ENCODE results near the gene PIP4K2C.

PIP4K2C gene

DNA sequence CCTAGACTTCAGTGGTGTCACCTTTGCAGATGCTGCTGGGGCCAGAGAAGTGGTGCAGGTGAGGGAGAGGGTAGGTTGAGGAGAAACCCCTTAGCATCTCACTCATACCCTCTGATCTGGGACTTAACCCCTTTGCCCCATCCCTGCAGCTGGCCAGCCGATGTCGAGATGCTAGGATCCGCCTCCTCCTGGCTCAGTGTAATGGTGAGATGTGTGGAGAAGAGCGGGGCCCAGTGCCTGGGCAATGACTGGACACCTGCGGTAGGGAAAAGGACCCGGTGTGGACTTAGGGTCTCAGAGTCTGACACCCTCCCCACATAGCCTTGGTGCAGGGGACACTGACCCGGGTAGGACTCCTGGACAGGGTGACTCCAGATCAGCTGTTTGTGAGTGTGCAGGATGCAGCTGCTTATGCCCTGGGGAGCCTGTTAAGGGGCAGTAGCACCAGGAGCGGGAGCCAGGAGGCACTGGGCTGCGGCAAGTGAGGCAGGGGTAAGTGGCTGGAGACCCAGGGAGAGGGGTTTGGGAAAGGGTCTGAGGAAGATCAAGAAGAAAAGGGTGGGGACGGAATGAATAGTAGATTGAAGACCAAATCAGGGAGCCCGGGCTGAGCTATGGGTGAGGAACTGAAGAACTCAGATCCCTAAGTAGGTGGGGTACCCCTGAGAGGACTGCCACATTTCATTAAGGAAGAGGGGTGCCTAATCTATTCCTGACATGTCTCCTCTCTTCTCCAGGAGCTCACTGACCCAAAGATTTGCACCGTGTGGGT is 34.5 kb downstream of the PIP4K2C start:
- no peak for DNase-seq (ENCODE audit: low read depth in 1 of 2, low spot score in 1 of 2)

DNA sequence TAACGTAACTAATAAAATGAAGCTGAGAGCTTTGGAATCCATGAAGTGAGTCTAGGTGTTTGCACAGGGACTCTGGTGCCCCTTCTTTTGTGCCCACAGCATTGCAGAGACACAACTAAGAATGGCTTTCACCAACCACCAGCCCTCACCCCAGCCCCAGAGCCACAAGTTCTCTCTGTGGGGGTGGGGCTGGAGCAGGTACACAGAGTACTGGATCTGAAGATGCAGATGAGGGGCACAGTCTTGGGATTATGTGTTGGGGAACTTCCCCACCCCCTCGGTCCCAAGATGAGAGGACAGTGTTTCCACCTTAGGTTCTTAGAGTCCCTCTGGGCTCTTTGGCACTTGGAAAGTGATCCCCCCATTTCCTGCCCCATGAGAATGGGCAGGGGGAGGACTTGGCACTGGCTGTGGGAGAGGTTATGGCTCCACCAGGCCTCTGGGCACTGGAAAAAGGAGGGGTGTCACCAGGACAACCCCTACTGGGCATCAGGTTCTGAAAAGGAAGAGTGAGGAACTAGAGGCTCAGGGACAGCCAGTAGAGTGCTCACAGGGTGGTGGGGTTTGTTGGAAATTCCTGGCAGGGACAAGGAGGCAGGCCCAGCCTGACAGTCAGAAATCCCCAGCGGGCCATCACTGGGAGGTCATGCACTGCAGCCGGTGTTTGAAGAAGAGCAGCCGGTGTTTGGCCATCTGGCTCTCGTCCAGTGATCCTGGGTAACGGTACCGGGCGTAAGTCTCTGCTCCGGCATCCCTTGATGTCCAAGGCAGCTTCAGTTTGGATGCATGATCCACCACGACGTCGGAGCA is 35.3 kb downstream of the PIP4K2C start:
- DNase-seq (ENCODE audit: low read depth in 1 of 2, low spot score in 1 of 2) = no peak
- TF ChIP-seq JUND (IDR thresholded peaks at IDR 0.05; ENCODE audit: low read depth) = no peak
- in situ Hi-C loops (cut with HindIII; ENCODE audit: low pct_unique_long_range_greater_than_20kb, low sequenced_read_pairs) = no loop called here

More for the DNA sequence above, 34.5 kb downstream of the PIP4K2C start:
- in situ Hi-C loops (cut with HindIII; ENCODE audit: low pct_unique_long_range_greater_than_20kb, low sequenced_read_pairs) = no loop called here
- TF ChIP-seq JUND (IDR thresholded peaks at IDR 0.05; ENCODE audit: low read depth) = no peak

DNA sequence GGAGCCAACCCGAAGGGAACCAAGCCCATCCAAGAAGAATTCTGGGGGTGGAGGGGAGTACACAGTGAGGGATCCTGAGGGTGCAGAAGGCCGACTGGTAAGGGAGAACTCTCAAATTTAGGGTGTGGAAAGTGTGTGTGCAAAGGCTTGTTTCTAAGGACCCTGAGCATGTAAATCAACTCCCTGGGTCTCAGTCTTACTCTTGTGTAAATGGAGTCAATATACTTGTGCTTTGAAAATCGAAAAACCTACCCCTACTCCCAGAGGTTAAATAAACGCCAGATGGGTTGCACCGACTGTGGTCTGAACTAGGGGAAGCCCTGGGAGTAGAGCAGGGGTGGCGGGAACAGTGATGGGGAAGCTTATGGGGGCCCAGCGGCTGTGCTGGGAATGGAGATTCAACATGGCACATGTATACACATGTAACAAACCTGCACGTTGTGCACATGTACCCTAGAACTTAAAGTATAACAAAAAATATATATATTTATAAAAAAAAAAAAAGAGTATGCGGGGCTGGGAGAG is 36.0 kb downstream of the PIP4K2C start:
- TF ChIP-seq JUND (IDR thresholded peaks at IDR 0.05; ENCODE audit: low read depth) = no peak
- in situ Hi-C loops (cut with HindIII; ENCODE audit: low pct_unique_long_range_greater_than_20kb, low sequenced_read_pairs) = no loop called here
- DNase-seq (ENCODE audit: low read depth in 1 of 2, low spot score in 1 of 2) = no peak

DNA sequence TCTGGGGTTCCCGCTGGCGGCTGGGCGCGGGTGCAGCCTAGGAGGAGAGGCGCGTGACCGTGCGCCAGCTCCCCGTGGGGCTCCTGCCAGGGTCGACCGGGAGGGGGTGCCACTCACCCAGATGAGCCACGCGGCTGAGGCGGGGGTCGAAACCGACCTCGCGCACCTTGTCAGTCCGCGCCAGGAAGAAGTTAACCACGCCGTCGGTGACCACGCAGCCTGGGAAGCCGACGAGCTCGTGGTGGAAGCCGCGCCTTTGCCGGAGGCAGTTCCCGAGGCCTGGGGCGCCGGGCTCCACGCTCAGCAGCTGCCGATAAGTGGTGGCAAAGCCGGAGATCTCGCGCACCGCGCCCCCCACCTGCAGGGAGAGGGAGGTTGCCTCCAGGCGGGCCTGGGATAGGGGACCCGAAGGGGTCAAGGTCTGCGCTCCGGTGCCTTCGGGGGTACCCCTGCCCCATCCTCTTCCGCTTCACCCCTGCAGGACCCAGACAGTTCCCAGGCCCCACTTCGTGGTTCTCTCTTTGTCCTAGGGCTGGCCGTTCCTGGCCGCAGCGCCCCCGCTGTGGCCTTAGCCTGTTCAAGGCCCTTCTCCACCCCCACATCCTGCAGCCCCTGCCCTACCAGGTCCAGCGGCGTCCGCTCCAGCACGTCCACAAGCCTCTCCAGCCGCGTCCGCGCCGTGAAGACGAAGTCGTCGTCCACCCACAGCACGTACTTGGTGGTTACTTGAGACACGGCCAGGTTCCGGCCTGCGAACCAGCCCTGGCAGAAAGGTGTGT is 36.7 kb downstream of the PIP4K2C start:
- no peak for TF ChIP-seq JUND (IDR thresholded peaks at IDR 0.05; ENCODE audit: low read depth)
- no peak for DNase-seq (ENCODE audit: low read depth in 1 of 2, low spot score in 1 of 2)
- in situ Hi-C loops (cut with HindIII; ENCODE audit: low pct_unique_long_range_greater_than_20kb, low sequenced_read_pairs) = no loop called here

DNA sequence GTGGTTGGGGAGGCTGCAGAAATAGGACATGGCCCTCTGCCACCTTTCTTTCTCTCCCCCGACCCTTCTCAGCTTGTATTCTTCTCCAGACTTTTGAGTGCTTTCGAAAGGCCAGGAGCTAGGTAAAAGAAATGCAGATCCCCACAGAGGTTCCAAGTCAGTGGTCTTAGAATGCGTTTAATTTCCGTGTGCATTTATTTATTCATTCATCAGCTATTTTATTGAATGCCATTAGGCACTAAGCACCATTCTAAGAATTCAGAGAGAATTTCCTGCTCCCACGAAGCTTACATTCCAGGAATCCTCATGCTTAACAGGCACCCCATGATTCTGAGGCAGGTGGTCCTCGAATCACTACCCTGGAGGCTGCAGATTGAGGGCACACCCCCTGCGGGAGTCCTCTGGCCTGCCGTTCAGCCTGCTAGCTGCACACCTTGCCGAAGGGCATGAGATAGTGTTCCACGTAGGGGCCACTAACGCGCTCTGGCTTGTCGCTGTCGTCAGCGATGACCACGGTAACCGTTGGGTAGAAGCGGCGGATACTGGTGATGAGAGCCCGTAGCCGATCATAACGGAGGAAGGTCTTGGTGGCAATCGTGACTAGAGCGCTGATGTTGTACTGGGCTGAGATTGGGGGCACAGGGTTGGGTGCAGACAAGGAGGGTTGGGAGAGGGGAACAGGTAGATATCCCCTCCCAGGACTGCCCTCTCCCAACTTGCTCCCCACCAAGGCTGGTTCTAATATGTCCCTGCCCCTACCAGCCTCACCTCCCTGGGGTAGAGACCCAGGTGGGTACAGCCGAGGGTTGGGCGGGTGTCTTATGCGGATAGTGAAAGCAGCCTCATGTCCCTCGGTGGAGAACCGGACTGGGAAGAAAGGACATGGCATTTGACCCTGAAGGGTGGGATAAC is 37.5 kb downstream of the PIP4K2C start:
- no peak for DNase-seq (ENCODE audit: low read depth in 1 of 2, low spot score in 1 of 2)
- no peak for TF ChIP-seq JUND (IDR thresholded peaks at IDR 0.05; ENCODE audit: low read depth)
- in situ Hi-C loops (cut with HindIII; ENCODE audit: low pct_unique_long_range_greater_than_20kb, low sequenced_read_pairs) = no loop called here

DNA sequence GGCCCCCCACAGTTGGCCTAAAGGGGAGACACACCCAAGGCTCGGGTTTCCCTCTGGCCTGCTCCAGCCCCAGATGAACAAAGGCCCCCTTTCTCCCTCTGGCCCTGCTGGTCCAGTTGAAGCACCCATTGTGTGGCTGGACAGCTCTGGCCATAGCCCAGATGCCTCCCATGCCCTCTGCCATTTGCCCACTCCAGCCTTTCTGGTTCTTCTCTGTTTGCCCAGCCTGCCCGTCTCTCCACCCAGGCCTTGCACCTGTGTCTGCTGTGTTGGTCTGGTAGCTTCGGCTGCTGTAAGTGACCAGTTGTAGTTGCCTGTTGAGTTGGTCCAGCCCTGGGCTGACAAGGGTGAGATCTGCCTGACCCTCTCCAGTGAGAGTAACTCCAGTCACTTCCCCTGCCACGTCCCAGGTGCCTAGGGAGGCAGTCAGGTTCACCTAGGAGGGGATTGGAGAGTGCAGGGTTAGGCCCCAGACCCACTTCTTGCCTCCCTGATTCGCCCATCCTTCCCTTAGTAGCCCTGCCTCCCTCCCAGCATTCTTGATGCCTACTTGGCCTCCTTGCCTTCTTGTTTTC is 39.0 kb downstream of the PIP4K2C start:
- no peak for DNase-seq (ENCODE audit: low read depth in 1 of 2, low spot score in 1 of 2)
- in situ Hi-C loops (cut with HindIII; ENCODE audit: low pct_unique_long_range_greater_than_20kb, low sequenced_read_pairs) = no loop called here
- no peak for TF ChIP-seq JUND (IDR thresholded peaks at IDR 0.05; ENCODE audit: low read depth)

DNA sequence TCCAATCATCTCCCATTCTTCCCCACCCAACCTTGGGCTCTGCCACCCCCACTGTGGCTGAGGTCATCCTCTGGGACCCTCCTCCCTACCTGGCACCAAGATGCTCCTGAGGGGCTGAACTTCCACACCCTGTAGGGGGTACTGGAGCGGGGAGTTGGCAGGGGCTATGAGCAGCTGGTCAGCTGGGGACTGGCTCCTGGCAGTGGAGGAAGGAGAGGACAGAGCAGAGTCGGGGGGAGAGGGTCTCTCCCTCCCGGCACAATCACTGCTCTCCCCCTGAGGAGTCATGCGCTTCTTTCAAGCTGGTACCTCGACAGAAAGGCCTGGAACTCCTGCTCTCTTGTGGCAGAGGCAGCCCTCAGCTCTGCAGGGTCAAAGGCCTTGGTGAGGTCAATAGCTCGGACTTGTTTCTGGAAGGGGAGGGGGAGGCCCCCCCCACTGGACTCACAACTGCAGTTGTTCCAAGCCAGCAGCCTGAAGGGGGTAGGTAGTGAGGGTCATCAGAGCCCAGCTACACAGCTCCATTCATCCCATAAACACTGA is 40.0 kb downstream of the PIP4K2C start:
- TF ChIP-seq JUND (IDR thresholded peaks at IDR 0.05; ENCODE audit: low read depth) = no peak
- no peak for DNase-seq (ENCODE audit: low read depth in 1 of 2, low spot score in 1 of 2)
- in situ Hi-C loops (cut with HindIII; ENCODE audit: low pct_unique_long_range_greater_than_20kb, low sequenced_read_pairs) = no loop called here

DNA sequence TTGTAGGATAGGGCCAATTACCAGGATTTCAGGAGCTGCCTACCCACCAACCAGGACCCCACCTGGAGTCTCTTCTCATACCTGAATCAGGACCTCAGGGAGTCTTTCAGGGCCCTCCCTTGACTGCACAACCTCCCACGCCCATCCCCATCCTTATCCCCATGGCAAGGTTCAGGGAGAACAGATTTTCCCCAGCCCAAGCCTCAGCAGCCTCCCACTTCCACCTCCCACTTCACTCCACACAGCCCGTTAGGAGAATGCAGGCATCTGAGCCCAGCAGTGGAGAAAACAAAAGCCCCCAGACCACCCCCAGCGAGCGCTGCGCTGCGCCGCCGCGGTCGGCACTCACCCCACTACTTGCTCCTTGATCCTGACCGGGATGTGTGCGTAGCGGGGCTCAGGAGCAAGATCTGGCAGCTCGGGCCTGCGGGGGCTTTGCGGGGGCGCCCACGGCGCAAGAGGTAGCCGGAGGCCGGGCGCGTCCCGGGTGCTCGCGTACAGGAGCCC is 40.6 kb downstream of the PIP4K2C start:
- in situ Hi-C loops (cut with HindIII; ENCODE audit: low pct_unique_long_range_greater_than_20kb, low sequenced_read_pairs) = no loop called here
- TF ChIP-seq JUND (IDR thresholded peaks at IDR 0.05; ENCODE audit: low read depth) = no peak
- DNase-seq (ENCODE audit: low read depth in 1 of 2, low spot score in 1 of 2) = no peak

DNA sequence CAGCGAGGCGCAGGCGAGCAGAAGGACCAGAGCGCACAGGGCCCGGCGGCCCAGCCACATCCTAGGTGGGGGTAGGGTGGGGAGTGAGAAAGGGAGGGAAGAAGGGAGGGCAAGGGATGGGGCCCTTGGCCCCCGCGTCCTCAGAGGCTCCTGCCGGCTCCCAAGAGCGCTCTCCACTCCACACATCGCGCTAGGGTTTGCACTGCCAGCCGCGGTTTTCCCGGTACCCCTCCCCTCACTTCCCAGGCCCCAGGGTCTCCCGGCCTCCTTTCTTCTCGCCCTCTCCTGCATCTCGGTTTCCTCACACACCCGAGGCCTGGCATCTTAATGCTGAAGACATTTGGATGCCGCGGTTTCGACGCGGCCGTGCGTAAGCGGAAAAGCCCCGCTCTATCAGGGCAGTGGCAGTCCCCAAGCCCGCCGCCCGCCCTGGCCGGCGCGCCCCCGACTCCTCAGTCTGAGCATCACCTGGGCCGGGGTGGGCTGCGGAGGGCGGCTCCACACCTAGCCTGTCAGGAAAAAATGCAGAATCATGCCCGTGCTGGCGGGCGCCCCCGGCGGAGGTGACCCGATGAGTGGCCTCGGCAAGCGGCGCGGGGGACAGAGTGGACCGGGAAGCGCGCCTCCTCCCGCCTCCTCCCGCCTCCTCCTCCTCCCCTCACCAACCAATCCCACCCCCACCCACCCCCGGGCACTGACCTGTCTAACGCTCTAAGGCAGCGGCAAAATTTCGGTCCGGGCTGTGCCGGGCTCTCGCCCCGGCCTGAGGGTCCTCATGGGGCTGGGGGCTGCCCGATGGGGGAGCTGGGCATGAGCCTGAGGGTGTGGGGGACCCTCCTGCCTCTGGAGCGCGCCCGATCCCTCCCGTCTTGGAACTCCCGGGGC is 41.3 kb downstream of the PIP4K2C start:
- in situ Hi-C loops (cut with HindIII; ENCODE audit: low pct_unique_long_range_greater_than_20kb, low sequenced_read_pairs) = no loop called here
- peak in 1 of 2 experiments; percentile 11 for DNase-seq (ENCODE audit: low read depth in 1 of 2, low spot score in 1 of 2)
- no peak for TF ChIP-seq JUND (IDR thresholded peaks at IDR 0.05; ENCODE audit: low read depth)
